NCI-H187 (cell line): ENCODE data around the gene CCDC92.

Source experiments
- DNase-seq, 2 experiments: peaks; one replicate each; lab custom pipeline; 2025; lab: John Stamatoyannopoulos, UW

CCDC92 gene

GRCh38 chr12:123910057-123910456, 62.6 kb downstream of the CCDC92 start:
- DNase-seq, result no peak

- no peak for DNase-seq
These were observed 63.5 kb downstream of the CCDC92 start for GRCh38 chr12:123908884-123909725.

- no peak for DNase-seq
These were observed 64.7 kb downstream of the CCDC92 start for GRCh38 chr12:123907726-123908476.

GRCh38 chr12:123906711-123907420, 65.8 kb downstream of the CCDC92 start:
- no peak for DNase-seq

- peak in 1 of 2 experiments; percentile 9 for DNase-seq
These were observed 67.2 kb downstream of the CCDC92 start for GRCh38 chr12:123905319-123905925.

GRCh38 chr12:123903301-123904065, 69.1 kb downstream of the CCDC92 start:
- no peak for DNase-seq

GRCh38 chr12:123902821-123903220, 69.8 kb downstream of the CCDC92 start:
- no peak for DNase-seq

GRCh38 chr12:123900871-123901376, 71.7 kb downstream of the CCDC92 start:
- peak; percentile 35 to 72 for DNase-seq

GRCh38 chr12:123899368-123899767, 73.3 kb downstream of the CCDC92 start:
- no peak for DNase-seq

- no peak for DNase-seq
These were observed 74.0 kb downstream of the CCDC92 start for GRCh38 chr12:123898673-123899072.

GRCh38 chr12:123897221-123897620, 75.4 kb downstream of the CCDC92 start:
- no peak for DNase-seq

- no peak for DNase-seq
These were observed 75.9 kb downstream of the CCDC92 start for GRCh38 chr12:123896767-123897166.

- no peak for DNase-seq
These were observed 77.2 kb downstream of the CCDC92 start for GRCh38 chr12:123895451-123895850.

- no peak for DNase-seq
These were observed 77.7 kb downstream of the CCDC92 start for GRCh38 chr12:123894823-123895345.

- no peak for DNase-seq
These were observed 79.4 kb downstream of the CCDC92 start for GRCh38 chr12:123893276-123893675.

GRCh38 chr12:123892853-123893252, 79.8 kb downstream of the CCDC92 start:
- no peak for DNase-seq

- no peak for DNase-seq
These were observed 80.5 kb downstream of the CCDC92 start for GRCh38 chr12:123892180-123892559.

- no peak for DNase-seq
These were observed 81.0 kb downstream of the CCDC92 start for GRCh38 chr12:123891516-123892179.

GRCh38 chr12:123891011-123891410, 81.6 kb downstream of the CCDC92 start:
- no peak for DNase-seq

- DNase-seq, result no peak
These were observed 82.1 kb downstream of the CCDC92 start for GRCh38 chr12:123890536-123890902.
